Activated B cell treated with CpG ODN at 0.5 μM for 24 hours (primary cell): Measurements from ENCODE around the gene KBTBD3. TPM values are rescaled to one million over a fixed set of nuclear protein-coding genes. Genes with fewer than 3 reads are reported as not detected.
"Not testable (repeated sequence)": the region's sequence is repeated elsewhere in the genome, so short reads cannot be mapped to it uniquely, and the experiment has no call there.

Experiments used
- ATAC-seq: fragments of 200-7000 bp; cut with Tn5 transposase; one replicate; pipeline ENCODE4 v1.10.0; 2021; ENCODE audit warnings: low read depth, mild to moderate bottlenecking, moderate library complexity
- CTCF ChIA-PET: fragments of 350-600 bp; sonication (Branson Sonifier 250); formaldehyde crosslinking; loops from one replicate; lab custom pipeline; 2021; ENCODE audit warnings: antibody characterized with exemption; lab: Charles Lee
- POLR2A ChIA-PET: fragments of 350-600 bp; sonication (Branson Sonifier 250); formaldehyde crosslinking; loops from one replicate; lab custom pipeline; 2021; ENCODE audit warnings: antibody characterized with exemption; lab: Charles Lee
- DNase-seq: peaks from one replicate; pipeline ENCODE4 v3.0.0; 2022
- H3K27ac Mint-ChIP-seq: one replicate; pipeline ENCODE4 v1.8.0; 2020; ENCODE audit warnings: mixed read lengths
- H3K27me3 Mint-ChIP-seq: one replicate; pipeline ENCODE4 v1.8.0; 2021; ENCODE audit warnings: mixed read lengths
- H3K36me3 Mint-ChIP-seq: one replicate; pipeline ENCODE4 v1.8.0; 2021; ENCODE audit warnings: low read depth, mixed read lengths
- H3K4me1 Mint-ChIP-seq: one replicate; pipeline ENCODE4 v1.8.0; 2021; ENCODE audit warnings: mixed read lengths
- H3K4me3 Mint-ChIP-seq: one replicate; pipeline ENCODE4 v1.8.0; 2020; ENCODE audit warnings: mild to moderate bottlenecking, mixed read lengths
- H3K9me3 Mint-ChIP-seq: one replicate; pipeline ENCODE4 v1.8.0; 2020; ENCODE audit warnings: mixed read lengths
- CTCF ChIP-seq: fragments of 200-600 bp; IDR thresholded peaks from one replicate; pipeline ENCODE4 v1.8.0; 2022; ENCODE audit warnings: antibody characterized with exemption, mild to moderate bottlenecking
- intact Hi-C: fragments of 100-400 bp; cut with micrococcal nuclease; formaldehyde crosslinking; loops from one replicate; pipeline ENCODE4 v1.15.1; 2024
- total RNA-seq: library from RNA; stranded (reverse); gene quantifications from 2 replicates; pipeline ENCODE4 v1.2.3, GENCODE V29; 2022

The KBTBD3 gene
- total RNA-seq, 1 donor from 2014 or later = 7.7 TPM

GRCh38 chr11:106061954-106062949 is 14.9 kb downstream of the KBTBD3 start:
- H3K36me3 Mint-ChIP-seq = peaks cover 21% of the 10 kb centered on the region
- ChIA-PET CTCF (no interaction called here), POLR2A (no interaction called here)
- ATAC-seq (no peak), DNase-seq (no peak)
- H3K27ac Mint-ChIP-seq = no peak overlapping the region
- H3K9me3 Mint-ChIP-seq = no peaks in the 10 kb centered on the region
- no peak for TF ChIP-seq CTCF
- no peak overlapping the region for H3K4me3 Mint-ChIP-seq
- intact Hi-C loops = loop anchor here (5.0 kb wide), 1 partner anchor 40 kb away; the partner anchor contains the start of gene MSANTD4
- no peaks in the 10 kb centered on the region for H3K27me3 Mint-ChIP-seq
- peaks cover 15% of the 10 kb centered on the region for H3K4me1 Mint-ChIP-seq

GRCh38 chr11:106061249-106061784 is 15.8 kb downstream of the KBTBD3 start:
- H3K9me3 Mint-ChIP-seq = no peaks in the 10 kb centered on the region
- no peak for ATAC-seq
- peaks cover 15% of the 10 kb centered on the region for H3K4me1 Mint-ChIP-seq
- intact Hi-C loops = loop anchor here (5.0 kb wide), 1 partner anchor 39 kb away; the partner anchor contains the start of gene MSANTD4
- no peak overlapping the region for H3K27ac Mint-ChIP-seq
- ChIA-PET POLR2A (no interaction called here), CTCF (no interaction called here)
- H3K36me3 Mint-ChIP-seq = peaks cover 23% of the 10 kb centered on the region
- no peak overlapping the region for H3K4me3 Mint-ChIP-seq
- DNase-seq = no peak
- no peak for TF ChIP-seq CTCF
- no peaks in the 10 kb centered on the region for H3K27me3 Mint-ChIP-seq

DNA sequence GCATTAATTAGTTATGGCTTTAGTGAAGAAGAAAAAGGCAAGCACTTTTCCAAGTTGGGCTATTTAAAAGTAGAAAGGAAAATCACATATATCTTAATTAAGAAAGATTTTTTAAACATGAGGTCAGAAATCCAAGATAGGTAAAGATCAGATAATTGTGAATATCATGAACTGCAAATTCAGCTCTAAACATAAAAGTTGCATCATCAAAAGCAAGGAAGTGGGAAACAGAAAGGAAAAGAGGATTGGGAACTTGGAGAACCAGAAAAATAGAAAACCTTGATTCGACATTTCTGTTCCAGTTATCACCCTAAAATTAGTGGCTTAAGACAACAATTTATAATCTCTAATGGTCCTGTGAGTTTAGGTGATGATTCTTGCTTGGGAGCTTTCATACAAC is 17.5 kb downstream of the KBTBD3 start:
- ATAC-seq (no peak), DNase-seq (no peak)
- H3K27me3 Mint-ChIP-seq = no peaks in the 10 kb centered on the region
- H3K27ac Mint-ChIP-seq = no peak overlapping the region
- CTCF ChIA-PET = interaction anchor here (0.9 kb wide), 1 partner anchor 28 kb away, joined by 3 read pairs; no protein-coding TSS in a partner anchor
- H3K36me3 Mint-ChIP-seq = peaks cover 22% of the 10 kb centered on the region
- H3K4me3 Mint-ChIP-seq = no peak overlapping the region
- POLR2A ChIA-PET = interaction anchor here (0.8 kb wide), 1 partner anchor 18 kb away, joined by 3 read pairs; the partner anchor contains the start of genes AASDHPPT and KBTBD3
- intact Hi-C loops = loop anchor here (5.0 kb wide), 1 partner anchor 37 kb away; the partner anchor contains the start of gene MSANTD4
- H3K9me3 Mint-ChIP-seq = no peaks in the 10 kb centered on the region
- TF ChIP-seq CTCF = no peak
- peaks cover 15% of the 10 kb centered on the region for H3K4me1 Mint-ChIP-seq

DNA sequence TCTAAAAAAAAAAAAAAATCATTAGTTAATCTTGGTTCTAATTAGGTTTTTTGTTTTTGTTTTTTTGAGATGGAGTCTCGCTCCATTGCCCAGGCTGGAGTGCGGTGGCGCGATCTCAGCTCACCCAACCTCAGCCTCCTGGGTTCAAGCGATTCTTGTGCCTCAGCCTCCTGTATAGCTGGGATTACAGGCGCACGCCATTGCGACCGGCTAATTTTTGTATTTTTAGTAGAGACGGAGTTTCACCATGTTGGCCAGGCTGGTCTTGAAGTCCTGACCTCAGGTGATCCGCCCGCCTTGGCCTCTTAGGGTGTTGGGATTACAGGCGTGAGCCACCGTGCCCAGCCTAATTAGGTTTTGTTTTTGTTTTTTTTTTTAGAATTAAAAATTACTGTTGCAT is 18.8 kb downstream of the KBTBD3 start:
- DNase-seq, POLR2A ChIA-PET, ATAC-seq, intact Hi-C loops, H3K27me3 Mint-ChIP-seq, H3K9me3 Mint-ChIP-seq, H3K4me3 Mint-ChIP-seq, H3K27ac Mint-ChIP-seq: not testable (repeated sequence)
- peaks cover 11% of the 10 kb centered on the region for H3K4me1 Mint-ChIP-seq
- peaks cover 22% of the 10 kb centered on the region for H3K36me3 Mint-ChIP-seq
- CTCF ChIA-PET = interaction anchor here (0.8 kb wide), 1 partner anchor 12 kb away, joined by 3 read pairs; no protein-coding TSS in a partner anchor

GRCh38 chr11:106051103-106051502 is 26.0 kb downstream of the KBTBD3 start:
- Mint-ChIP-seq H3K4me1 (no peaks in the 10 kb centered on the region), H3K27ac (no peak overlapping the region), H3K9me3 (no peaks in the 10 kb centered on the region), H3K4me3 (no peak overlapping the region), H3K36me3 (no peaks in the 10 kb centered on the region), H3K27me3 (peaks cover 5% of the 10 kb centered on the region)
- ChIA-PET POLR2A (no interaction called here), CTCF (no interaction called here)
- DNase-seq = no peak
- ATAC-seq = no peak
- no peak for TF ChIP-seq CTCF
- intact Hi-C loops = no loop called here
